Activated naive CD8-positive, alpha-beta T cell treated with anti-CD3 and anti-CD28 coated beads for 36 hours (primary cell): ENCODE measurements around the gene NTM. TPM values are rescaled to one million over a fixed set of nuclear protein-coding genes. Genes with fewer than 3 reads are reported as not detected.

ENCODE experiments used
- DNase-seq: peaks from one replicate; pipeline ENCODE4 v3.0.0; 2021
- H3K27ac Mint-ChIP-seq: one replicate; pipeline ENCODE4 v1.8.0; 2022; ENCODE audit warnings: mild to moderate bottlenecking, moderate library complexity, mixed read lengths
- H3K27me3 Mint-ChIP-seq: one replicate; pipeline ENCODE4 v1.8.0; 2022; ENCODE audit warnings: mild to moderate bottlenecking, mixed read lengths
- H3K36me3 Mint-ChIP-seq: one replicate; pipeline ENCODE4 v1.8.0; 2021; ENCODE audit warnings: mild to moderate bottlenecking, mixed read lengths
- H3K4me1 Mint-ChIP-seq: one replicate; pipeline ENCODE4 v1.8.0; 2021; ENCODE audit warnings: mixed read lengths
- H3K4me3 Mint-ChIP-seq: one replicate; pipeline ENCODE4 v1.8.0; 2022; ENCODE audit warnings: mild to moderate bottlenecking, moderate library complexity, mixed read lengths
- H3K9me3 Mint-ChIP-seq: one replicate; pipeline ENCODE4 v1.8.0; 2022; ENCODE audit warnings: mixed read lengths
- total RNA-seq, 2 experiments: library from RNA; stranded (reverse); gene quantifications; one replicate each; pipeline ENCODE4 v1.2.3, GENCODE V29; 2021

NTM gene
- total RNA-seq, 2 experiments from 2014 or later: not detected

GRCh38 chr11:131662993-131663392 lies 292.6 kb downstream of the NTM start:
- no peak overlapping the region for H3K27ac Mint-ChIP-seq
- no peak for DNase-seq
- H3K4me3 Mint-ChIP-seq: no peak overlapping the region
- no peaks in the 10 kb centered on the region for H3K27me3 Mint-ChIP-seq
- H3K9me3 Mint-ChIP-seq: no peaks in the 10 kb centered on the region
- no peaks in the 10 kb centered on the region for H3K36me3 Mint-ChIP-seq
- H3K4me1 Mint-ChIP-seq: no peaks in the 10 kb centered on the region

- no peaks in the 10 kb centered on the region for H3K36me3 Mint-ChIP-seq
- no peaks in the 10 kb centered on the region for H3K27me3 Mint-ChIP-seq
- no peak overlapping the region for H3K4me3 Mint-ChIP-seq
- H3K27ac Mint-ChIP-seq: no peak overlapping the region
- H3K9me3 Mint-ChIP-seq: no peaks in the 10 kb centered on the region
- no peak for DNase-seq
- no peaks in the 10 kb centered on the region for H3K4me1 Mint-ChIP-seq
Measured at GRCh38 chr11:131663405-131664200, 293.2 kb downstream of the NTM start.

GRCh38 chr11:131664293-131664692 lies 293.9 kb downstream of the NTM start:
- Mint-ChIP-seq H3K4me3 (no peak overlapping the region), H3K27me3 (no peaks in the 10 kb centered on the region)
- no peak for DNase-seq

GRCh38 chr11:131664816-131665215 lies 294.4 kb downstream of the NTM start:
- H3K9me3 Mint-ChIP-seq: no peaks in the 10 kb centered on the region
- H3K27me3 Mint-ChIP-seq: no peaks in the 10 kb centered on the region
- no peak overlapping the region for H3K4me3 Mint-ChIP-seq
- no peaks in the 10 kb centered on the region for H3K36me3 Mint-ChIP-seq
- DNase-seq: no peak
- H3K27ac Mint-ChIP-seq: no peak overlapping the region
- H3K4me1 Mint-ChIP-seq: no peaks in the 10 kb centered on the region

More at GRCh38 chr11:131664293-131664692, 293.9 kb downstream of the NTM start:
- Mint-ChIP-seq H3K27ac (no peak overlapping the region), H3K4me1 (no peaks in the 10 kb centered on the region), H3K36me3 (no peaks in the 10 kb centered on the region), H3K9me3 (no peaks in the 10 kb centered on the region)

GRCh38 chr11:131665344-131665968 lies 295.0 kb downstream of the NTM start:
- Mint-ChIP-seq H3K4me1 (no peaks in the 10 kb centered on the region), H3K27ac (no peak overlapping the region), H3K27me3 (no peaks in the 10 kb centered on the region), H3K4me3 (no peak overlapping the region), H3K9me3 (no peaks in the 10 kb centered on the region), H3K36me3 (no peaks in the 10 kb centered on the region)
- no peak for DNase-seq

GRCh38 chr11:131666006-131666405 lies 295.6 kb downstream of the NTM start:
- no peak overlapping the region for H3K4me3 Mint-ChIP-seq
- no peak for DNase-seq
- H3K36me3 Mint-ChIP-seq: no peaks in the 10 kb centered on the region
- H3K4me1 Mint-ChIP-seq: no peaks in the 10 kb centered on the region
- H3K9me3 Mint-ChIP-seq: no peaks in the 10 kb centered on the region
- no peaks in the 10 kb centered on the region for H3K27me3 Mint-ChIP-seq
- no peak overlapping the region for H3K27ac Mint-ChIP-seq

- Mint-ChIP-seq H3K4me1 (no peaks in the 10 kb centered on the region), H3K4me3 (no peak overlapping the region), H3K27ac (no peak overlapping the region), H3K27me3 (no peaks in the 10 kb centered on the region), H3K9me3 (no peaks in the 10 kb centered on the region), H3K36me3 (no peaks in the 10 kb centered on the region)
- DNase-seq: no peak
Measured at GRCh38 chr11:131666617-131667016, 296.2 kb downstream of the NTM start.

- Mint-ChIP-seq H3K27ac (no peak overlapping the region), H3K4me1 (no peaks in the 10 kb centered on the region), H3K4me3 (no peak overlapping the region), H3K36me3 (no peaks in the 10 kb centered on the region), H3K9me3 (no peaks in the 10 kb centered on the region), H3K27me3 (no peaks in the 10 kb centered on the region)
- DNase-seq: no peak
Measured at GRCh38 chr11:131667566-131667965, 297.2 kb downstream of the NTM start.

- Mint-ChIP-seq H3K9me3 (no peaks in the 10 kb centered on the region), H3K36me3 (no peaks in the 10 kb centered on the region), H3K4me3 (no peak overlapping the region), H3K27me3 (no peaks in the 10 kb centered on the region), H3K4me1 (no peaks in the 10 kb centered on the region), H3K27ac (no peak overlapping the region)
- peak; percentile 46 for DNase-seq
Measured at GRCh38 chr11:131668500-131669400, 298.3 kb downstream of the NTM start.

GRCh38 chr11:131669401-131669780 lies 299.0 kb downstream of the NTM start:
- no peak overlapping the region for H3K4me3 Mint-ChIP-seq

GRCh38 chr11:131670876-131671275 lies 300.5 kb downstream of the NTM start:
- peaks cover 10% of the 10 kb centered on the region for H3K27me3 Mint-ChIP-seq
- H3K36me3 Mint-ChIP-seq: no peaks in the 10 kb centered on the region
- H3K4me1 Mint-ChIP-seq: peaks cover 3% of the 10 kb centered on the region
- H3K9me3 Mint-ChIP-seq: no peaks in the 10 kb centered on the region
- H3K27ac Mint-ChIP-seq: no peak overlapping the region
- DNase-seq: no peak
- no peak overlapping the region for H3K4me3 Mint-ChIP-seq

More at GRCh38 chr11:131669401-131669780, 299.0 kb downstream of the NTM start:
- Mint-ChIP-seq H3K27me3 (no peaks in the 10 kb centered on the region), H3K27ac (no peak overlapping the region), H3K9me3 (no peaks in the 10 kb centered on the region), H3K36me3 (no peaks in the 10 kb centered on the region), H3K4me1 (peaks cover 3% of the 10 kb centered on the region)
- DNase-seq: no peak

- Mint-ChIP-seq H3K4me1 (peaks cover 3% of the 10 kb centered on the region), H3K27ac (no peak overlapping the region), H3K36me3 (no peaks in the 10 kb centered on the region), H3K9me3 (no peaks in the 10 kb centered on the region), H3K4me3 (no peak overlapping the region), H3K27me3 (peaks cover 10% of the 10 kb centered on the region)
- DNase-seq: no peak
Measured at GRCh38 chr11:131671320-131671719, 300.9 kb downstream of the NTM start.

- Mint-ChIP-seq H3K9me3 (no peaks in the 10 kb centered on the region), H3K4me3 (no peak overlapping the region), H3K27ac (no peak overlapping the region), H3K4me1 (peaks cover 3% of the 10 kb centered on the region), H3K27me3 (peaks cover 10% of the 10 kb centered on the region), H3K36me3 (no peaks in the 10 kb centered on the region)
- DNase-seq: no peak
Measured at GRCh38 chr11:131671734-131672133, 301.3 kb downstream of the NTM start.

GRCh38 chr11:131672191-131672590 lies 301.8 kb downstream of the NTM start:
- Mint-ChIP-seq H3K4me1 (peaks cover 3% of the 10 kb centered on the region), H3K27ac (no peak overlapping the region), H3K9me3 (no peaks in the 10 kb centered on the region), H3K27me3 (peaks cover 10% of the 10 kb centered on the region), H3K36me3 (no peaks in the 10 kb centered on the region), H3K4me3 (no peak overlapping the region)
- DNase-seq: no peak
